Measurements from ENCODE around the gene PPP1R36.

- TF ChIP-seq EZH2 (IDR thresholded peaks at IDR 0.05; ENCODE audit: borderline replicate concordance) (no peak), CTCF (IDR thresholded peaks at IDR 0.05; ENCODE audit: poor library complexity) (no peak)
These were observed 87.2 kb downstream of the PPP1R36 start for GRCh38 chr14:64636980-64637429.
